Lung (tissue), 12 donors: Measurements from ENCODE around the gene TENM3. TPM values are rescaled to one million over a fixed set of nuclear protein-coding genes. Genes with fewer than 3 reads are reported as not detected.

ENCODE experiments used
- ATAC-seq: fragments of 200-7000 bp; cut with Tn5 transposase; one replicate; pipeline ENCODE4 v1.9.1; 2020; ENCODE audit warnings: moderate number of reproducible peaks; ENCODE audit not compliant: insufficient read depth, low FRiP score
- DNase-seq, 3 donors: peaks; one replicate each; pipeline ENCODE4 v3.0.0-alpha.2; 2013 to 2017
- H3K27ac ChIP-seq, 2 donors: one replicate each; pipeline ENCODE4 v1.5.1; 2013; ENCODE audit warnings: mild to moderate bottlenecking in 2 of 2, moderate library complexity in 2 of 2, control low read depth in 1 of 2, inconsistent platforms in 1 of 2, low read depth in 1 of 2, low read length in 1 of 2
- H3K27me3 ChIP-seq, 3 donors: one replicate each; pipeline ENCODE4 v1.5.1; 2013; ENCODE audit warnings: low read length in 2 of 3; ENCODE audit not compliant: control insufficient read depth in 3 of 3, insufficient read depth in 3 of 3
- H3K36me3 ChIP-seq, 4 donors: one replicate each; pipeline ENCODE4 v1.5.1; 2013; ENCODE audit warnings: low read length in 4 of 4, mild to moderate bottlenecking in 1 of 4, moderate library complexity in 1 of 4; ENCODE audit not compliant: control insufficient read depth in 4 of 4, insufficient read depth in 4 of 4
- H3K4me1 ChIP-seq, 5 donors: one replicate each; pipeline ENCODE4 v1.5.1; 2013; ENCODE audit warnings: low read length in 5 of 5, mild to moderate bottlenecking in 2 of 5, moderate library complexity in 1 of 5; ENCODE audit not compliant: control insufficient read depth in 5 of 5, insufficient read depth in 5 of 5
- H3K4me3 ChIP-seq: one replicate; pipeline ENCODE4 v1.5.1; 2013; ENCODE audit warnings: mild to moderate bottlenecking, control low read depth, moderate library complexity
- H3K9ac ChIP-seq, 2 donors: one replicate each; pipeline ENCODE4 v1.5.1; 2013; ENCODE audit warnings: low read length in 2 of 2, control low read depth in 1 of 2; ENCODE audit not compliant: insufficient read depth in 1 of 2
- H3K9me3 ChIP-seq, 4 donors: one replicate each; pipeline ENCODE4 v1.5.1; 2013; ENCODE audit warnings: low read length in 3 of 4, mild to moderate bottlenecking in 1 of 4, moderate library complexity in 1 of 4; ENCODE audit not compliant: control insufficient read depth in 4 of 4, insufficient read depth in 3 of 4
- WGBS, 2 donors: extraction: QIAGEN DNeasy Blood & Tissue Kit; methylation state at CpG; one replicate each; pipeline ENCODE4 v1.1.7; 2013; 5-methylcytosine and 5-hydroxymethylcytosine counted together
- polyA plus RNA-seq, 2 donors: library from polyadenylated mRNA; stranded (reverse); fragments of 200-250 nt; gene quantifications; one replicate each; pipeline ENCODE4 v1.2.1, GENCODE V29; 2013
- total RNA-seq, 2 donors: library from RNA; depleted of rRNA in 1 of 2; stranded (reverse); fragments of >200 nt in 1 of 2; gene quantifications; one replicate each; pipeline ENCODE4 v1.2.1, GENCODE V29; 2014 to 2021
- TF ChIP-seq, protein P1 (sequence below): IDR thresholded peaks from 2 replicates; pipeline ENCODE4 v1.5.1; 2012; ENCODE audit warnings: mild to moderate bottlenecking; ENCODE audit errors: control extremely low read depth, extremely low read depth
- donor health status: control.
- donor health status: control.
- donor health status: Bipolar disorder and iron deficiency.
- donor health status: healthy.
- donor health status: DM: yes; HTN: yes; CAD: no.

The TENM3 gene
- total and polyA plus RNA-seq, 4 donors = 0.14 to 5.3 (median 2.2) TPM

DNA sequence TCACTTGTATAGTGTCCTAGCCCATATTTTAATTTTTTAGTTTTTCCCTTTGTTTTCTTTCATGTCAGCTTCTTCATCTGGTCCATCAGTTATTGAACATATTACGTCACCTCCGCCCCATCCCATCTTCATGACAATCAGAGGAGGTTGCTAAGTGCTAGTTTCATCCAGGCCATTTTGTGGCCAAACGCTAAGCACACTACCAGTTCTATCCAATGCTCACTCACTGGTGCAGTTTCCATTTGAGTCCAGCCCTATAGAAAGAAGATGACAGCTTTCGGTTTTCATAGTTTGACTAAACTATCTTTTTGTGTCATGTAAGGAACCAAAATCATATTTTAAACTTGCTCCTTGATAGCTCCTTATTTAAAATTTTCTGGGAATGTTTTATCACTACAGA is 304.2 kb downstream of the TENM3 start:
- Histone ChIP-seq H3K4me1 (no peaks in the 10 kb centered on the region), H3K4me3 (no peak overlapping the region), H3K9ac (no peak overlapping the region), H3K9me3 (no peaks in the 10 kb centered on the region), H3K27me3 (no peaks in the 10 kb centered on the region), H3K27ac (no peak overlapping the region), H3K36me3 (no peaks in the 10 kb centered on the region)
- DNase-seq = no peak
- TF ChIP-seq, protein P1, sequence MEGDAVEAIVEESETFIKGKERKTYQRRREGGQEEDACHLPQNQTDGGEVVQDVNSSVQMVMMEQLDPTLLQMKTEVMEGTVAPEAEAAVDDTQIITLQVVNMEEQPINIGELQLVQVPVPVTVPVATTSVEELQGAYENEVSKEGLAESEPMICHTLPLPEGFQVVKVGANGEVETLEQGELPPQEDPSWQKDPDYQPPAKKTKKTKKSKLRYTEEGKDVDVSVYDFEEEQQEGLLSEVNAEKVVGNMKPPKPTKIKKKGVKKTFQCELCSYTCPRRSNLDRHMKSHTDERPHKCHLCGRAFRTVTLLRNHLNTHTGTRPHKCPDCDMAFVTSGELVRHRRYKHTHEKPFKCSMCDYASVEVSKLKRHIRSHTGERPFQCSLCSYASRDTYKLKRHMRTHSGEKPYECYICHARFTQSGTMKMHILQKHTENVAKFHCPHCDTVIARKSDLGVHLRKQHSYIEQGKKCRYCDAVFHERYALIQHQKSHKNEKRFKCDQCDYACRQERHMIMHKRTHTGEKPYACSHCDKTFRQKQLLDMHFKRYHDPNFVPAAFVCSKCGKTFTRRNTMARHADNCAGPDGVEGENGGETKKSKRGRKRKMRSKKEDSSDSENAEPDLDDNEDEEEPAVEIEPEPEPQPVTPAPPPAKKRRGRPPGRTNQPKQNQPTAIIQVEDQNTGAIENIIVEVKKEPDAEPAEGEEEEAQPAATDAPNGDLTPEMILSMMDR = no peak
- 90 to 93% methylated on average over 4 of the region's 4 CpGs for WGBS, 2 donors
- no peak for ATAC-seq

DNA sequence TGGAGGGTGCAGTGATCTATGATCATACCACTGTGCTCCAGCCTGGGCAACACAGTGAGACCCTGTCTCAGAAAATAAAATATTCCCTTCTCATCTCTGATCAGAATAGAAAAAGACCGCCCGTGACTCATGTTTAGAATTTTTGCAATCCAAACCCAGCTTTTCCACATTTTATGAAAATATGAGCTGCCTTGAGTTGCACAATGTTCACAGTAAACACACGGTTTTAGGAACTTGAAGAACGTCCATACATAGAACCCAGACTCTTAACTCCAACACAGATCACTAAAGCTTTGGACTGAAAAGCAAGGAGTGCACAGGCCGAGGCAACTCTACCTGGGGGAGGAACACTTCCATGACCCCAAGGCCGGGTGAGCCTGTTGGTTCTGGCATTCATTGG is 305.0 kb downstream of the TENM3 start:
- no peak for ATAC-seq
- no peaks in the 10 kb centered on the region for H3K4me1 ChIP-seq
- 80 to 87% methylated on average over 6 of the region's 6 CpGs for WGBS, 2 donors
- no peak overlapping the region for H3K4me3 ChIP-seq
- no peak for DNase-seq
- TF ChIP-seq, protein P1 = no peak
- H3K27ac ChIP-seq = no peak overlapping the region
- H3K27me3 ChIP-seq = no peaks in the 10 kb centered on the region
- no peaks in the 10 kb centered on the region for H3K9me3 ChIP-seq
- H3K9ac ChIP-seq = no peak overlapping the region
- no peaks in the 10 kb centered on the region for H3K36me3 ChIP-seq

DNA sequence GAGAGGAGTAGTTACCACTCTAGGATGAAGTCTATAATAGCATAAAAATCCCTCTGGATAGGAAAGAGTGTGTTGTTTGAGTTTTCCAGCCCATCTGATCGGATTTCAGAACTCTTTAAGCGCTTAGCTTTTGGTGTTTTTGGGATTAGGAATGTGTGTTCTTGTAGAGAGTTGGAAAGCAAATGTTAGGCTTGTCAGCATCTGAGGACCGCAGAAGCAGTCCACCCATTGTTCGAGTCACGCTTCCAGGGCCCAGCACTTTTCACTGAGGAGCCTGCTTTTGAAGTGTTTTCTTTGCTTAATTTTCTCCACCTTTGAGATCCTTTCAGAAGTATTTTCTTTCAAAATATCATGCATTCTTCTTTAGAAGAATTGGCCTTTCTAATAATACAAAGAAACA is 306.2 kb downstream of the TENM3 start:
- Histone ChIP-seq H3K36me3 (no peaks in the 10 kb centered on the region), H3K27ac (no peak overlapping the region), H3K9ac (no peak overlapping the region), H3K27me3 (no peaks in the 10 kb centered on the region), H3K9me3 (no peaks in the 10 kb centered on the region), H3K4me3 (no peak overlapping the region), H3K4me1 (peaks cover 0 to 7% (median 0%) of the 10 kb centered on the region in 5 donors)
- ATAC-seq (no peak), DNase-seq (no peak)
- TF ChIP-seq, protein P1 = no peak
- 67 to 68% methylated on average over 5 of the region's 5 CpGs for WGBS, 2 donors

DNA sequence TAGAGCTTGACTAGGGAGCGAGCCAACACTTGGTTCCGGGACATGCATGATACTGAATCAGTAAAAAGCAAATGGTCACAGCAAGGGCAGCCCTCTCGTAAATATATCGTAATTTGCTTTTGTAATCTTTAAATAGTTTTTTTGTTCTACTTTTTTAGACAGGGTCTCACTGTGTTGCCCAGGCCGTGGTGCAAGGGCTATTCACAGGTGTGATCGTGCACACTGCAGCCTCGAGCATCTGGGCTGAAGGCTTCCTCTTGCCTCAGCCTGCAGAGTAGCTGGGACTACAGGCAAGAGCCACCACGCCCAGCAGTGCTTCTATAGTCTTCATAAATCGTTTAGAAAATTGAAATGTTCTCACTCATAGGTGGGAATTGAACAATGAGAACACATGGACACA is 309.7 kb downstream of the TENM3 start:
- Histone ChIP-seq H3K36me3 (no peaks in the 10 kb centered on the region), H3K9me3 (no peaks in the 10 kb centered on the region), H3K4me3 (no peak overlapping the region), H3K9ac (no peak overlapping the region), H3K4me1 (peaks cover 0 to 10% (median 2%) of the 10 kb centered on the region in 5 donors), H3K27ac (no peak overlapping the region), H3K27me3 (no peaks in the 10 kb centered on the region)
- ATAC-seq (no peak), DNase-seq (no peak)
- 86% methylated on average over 9 of the region's 9 CpGs for WGBS, 2 donors
- TF ChIP-seq, protein P1 = no peak
